ENCODE measurements around the gene RPL3.

Gene RPL3

DNA sequence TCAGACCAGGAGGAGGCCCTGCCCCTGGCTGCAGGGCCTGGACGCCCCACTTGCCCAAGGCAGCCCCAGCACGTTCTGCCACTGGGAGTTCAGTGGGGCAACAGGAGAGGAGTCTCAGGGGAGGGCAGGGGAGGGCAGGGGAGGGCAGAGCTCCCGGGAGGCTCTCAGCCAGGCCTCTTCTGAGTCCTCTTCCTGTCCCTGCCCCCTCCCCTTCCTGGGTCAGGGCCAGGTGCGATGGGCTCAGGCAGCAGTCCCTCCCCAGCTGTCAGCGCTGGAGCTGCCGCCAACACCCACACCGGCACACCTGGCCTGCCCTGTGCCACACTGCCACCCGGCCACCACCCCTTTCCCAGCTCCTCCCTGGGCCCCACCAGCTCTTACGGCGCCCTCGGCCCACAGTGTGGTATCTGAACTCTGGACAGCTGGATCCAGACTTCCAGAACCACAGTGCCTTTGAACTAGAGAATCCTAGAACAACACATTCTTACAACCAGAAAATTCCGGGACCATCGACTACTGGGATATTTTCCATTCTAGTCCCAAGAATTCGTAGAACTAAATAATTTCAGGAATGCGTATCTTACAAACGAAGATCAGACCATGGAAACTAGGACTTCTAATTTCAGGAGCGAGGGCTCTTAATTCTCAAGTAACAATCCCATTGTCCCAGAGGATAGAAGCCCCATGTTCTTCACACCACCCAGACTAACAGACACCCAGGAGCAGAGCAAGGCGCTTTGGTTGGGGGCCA, 21.8 kb downstream of the RPL3 start:
- Histone ChIP-seq H3K4me3 (ENCODE audit: low read length) (no peak overlapping the region), H3K4me1 (ENCODE audit: insufficient read depth, low read length) (peaks cover 14% of the 10 kb centered on the region), H3K9me3 (ENCODE audit: low read length) (peaks cover 5% of the 10 kb centered on the region), H2AFZ (ENCODE audit: low read depth, low read length) (no peak overlapping the region), H3K27me3 (ENCODE audit: insufficient read depth, low read length) (peaks cover 2% of the 10 kb centered on the region), H3K36me3 (ENCODE audit: insufficient read depth, low read length) (no peaks in the 10 kb centered on the region)

DNA sequence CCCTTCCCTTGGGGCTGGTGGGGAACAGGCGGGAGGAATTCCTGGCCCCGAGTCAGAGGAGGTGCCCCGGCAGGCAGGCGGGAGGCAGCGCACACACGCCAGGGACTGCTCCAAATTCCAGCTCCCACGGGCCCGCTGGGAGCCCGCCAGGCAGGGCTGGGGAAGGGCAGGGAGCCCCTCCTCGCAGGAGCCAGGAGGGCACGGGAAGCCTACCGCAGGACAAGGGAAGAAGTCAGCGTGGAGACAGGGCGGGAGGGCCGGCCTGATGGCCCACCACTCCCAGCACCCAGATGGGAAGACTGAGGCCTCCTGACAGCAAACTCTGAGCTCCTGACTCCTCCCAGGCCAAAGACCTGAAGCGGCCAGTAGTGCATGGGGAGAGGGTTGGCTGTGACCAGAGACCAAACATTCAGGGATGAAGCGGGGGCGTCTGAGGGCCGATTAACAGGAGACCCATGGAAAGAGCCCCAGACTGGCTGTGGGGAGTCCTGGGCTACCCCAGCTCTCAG, 22.4 kb downstream of the RPL3 start:
- Histone ChIP-seq H2AFZ (ENCODE audit: low read depth, low read length) (no peak overlapping the region), H3K36me3 (ENCODE audit: insufficient read depth, low read length) (no peaks in the 10 kb centered on the region), H3K4me3 (ENCODE audit: low read length) (no peak overlapping the region), H3K4me1 (ENCODE audit: insufficient read depth, low read length) (peaks cover 20% of the 10 kb centered on the region), H3K27me3 (ENCODE audit: insufficient read depth, low read length) (peaks cover 2% of the 10 kb centered on the region), H3K9me3 (ENCODE audit: low read length) (no peaks in the 10 kb centered on the region)

DNA sequence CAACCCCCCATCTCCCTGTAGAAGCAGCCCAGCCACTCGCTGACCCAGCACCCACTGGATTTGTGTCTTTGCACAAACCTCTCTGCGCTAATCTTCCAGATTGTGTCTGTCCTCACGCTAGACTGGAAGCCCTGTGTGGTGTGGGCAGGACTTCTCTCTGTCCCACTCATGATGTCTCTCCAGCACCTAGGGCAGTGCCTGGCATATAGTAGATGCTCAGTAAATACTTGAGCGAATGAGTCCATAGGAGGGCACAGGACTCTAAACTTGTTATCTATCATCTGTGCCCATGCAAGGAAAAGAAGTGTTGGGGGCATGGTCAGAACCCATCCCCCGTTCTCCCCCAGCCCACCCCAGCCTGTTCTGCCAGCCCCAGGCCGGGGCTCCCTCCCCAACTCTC, 22.9 kb downstream of the RPL3 start:
- Histone ChIP-seq H3K4me3 (ENCODE audit: low read length) (no peak overlapping the region), H2AFZ (ENCODE audit: low read depth, low read length) (no peak overlapping the region), H3K4me1 (ENCODE audit: insufficient read depth, low read length) (peaks cover 20% of the 10 kb centered on the region), H3K9me3 (ENCODE audit: low read length) (no peaks in the 10 kb centered on the region), H3K27me3 (ENCODE audit: insufficient read depth, low read length) (peaks cover 2% of the 10 kb centered on the region), H3K36me3 (ENCODE audit: insufficient read depth, low read length) (no peaks in the 10 kb centered on the region)

DNA sequence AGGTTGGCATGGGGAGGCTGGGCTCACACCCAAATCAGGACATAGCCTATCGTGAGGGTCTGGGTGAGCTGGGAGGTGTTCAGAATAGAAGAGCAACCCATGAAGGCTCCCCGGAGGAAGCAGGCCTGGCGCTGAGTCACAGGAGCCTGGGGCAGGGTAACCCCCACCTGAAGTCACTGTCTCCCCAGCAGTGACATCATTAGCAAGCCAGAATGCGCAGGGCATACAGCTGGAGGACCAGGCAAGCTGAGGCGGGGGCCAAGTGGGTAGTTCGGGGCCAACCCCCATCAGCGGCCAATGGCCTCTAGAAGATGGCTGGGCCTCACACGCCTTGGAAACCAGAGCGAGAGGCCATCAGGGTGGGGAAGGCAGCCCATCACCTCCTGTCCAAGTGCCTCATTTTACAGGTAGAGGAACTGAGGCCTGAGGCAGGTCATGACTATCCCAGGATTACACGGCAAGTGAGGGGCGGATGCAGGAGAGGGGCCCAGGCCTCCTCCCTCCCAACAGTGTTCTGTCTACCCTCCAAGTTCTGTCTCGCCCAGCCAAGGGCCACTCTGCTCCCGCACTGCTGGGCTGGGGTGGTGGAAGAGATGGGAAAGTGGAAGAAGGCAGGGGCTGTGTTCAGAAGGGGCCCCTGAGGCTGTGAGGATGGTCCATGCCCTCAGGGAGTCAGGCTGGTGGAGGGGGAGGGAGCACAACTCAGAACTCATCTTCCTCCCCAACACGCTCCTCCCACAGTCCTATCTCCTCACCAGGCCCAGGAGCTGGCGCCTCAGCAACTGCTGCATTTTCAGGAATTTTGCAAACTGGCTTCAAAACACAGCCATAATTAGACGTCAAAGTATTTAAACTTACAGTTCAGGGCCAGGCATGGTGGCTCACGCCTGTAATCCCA, 24.6 kb downstream of the RPL3 start:
- H2AFZ ChIP-seq (ENCODE audit: low read depth, low read length), result no peak overlapping the region
- H3K9me3 ChIP-seq (ENCODE audit: low read length), result no peaks in the 10 kb centered on the region
- peaks cover 2% of the 10 kb centered on the region for H3K27me3 ChIP-seq (ENCODE audit: insufficient read depth, low read length)
- peaks cover 17% of the 10 kb centered on the region for H3K4me1 ChIP-seq (ENCODE audit: insufficient read depth, low read length)
- no peaks in the 10 kb centered on the region for H3K36me3 ChIP-seq (ENCODE audit: insufficient read depth, low read length)
- H3K4me3 ChIP-seq (ENCODE audit: low read length), result no peak overlapping the region

DNA sequence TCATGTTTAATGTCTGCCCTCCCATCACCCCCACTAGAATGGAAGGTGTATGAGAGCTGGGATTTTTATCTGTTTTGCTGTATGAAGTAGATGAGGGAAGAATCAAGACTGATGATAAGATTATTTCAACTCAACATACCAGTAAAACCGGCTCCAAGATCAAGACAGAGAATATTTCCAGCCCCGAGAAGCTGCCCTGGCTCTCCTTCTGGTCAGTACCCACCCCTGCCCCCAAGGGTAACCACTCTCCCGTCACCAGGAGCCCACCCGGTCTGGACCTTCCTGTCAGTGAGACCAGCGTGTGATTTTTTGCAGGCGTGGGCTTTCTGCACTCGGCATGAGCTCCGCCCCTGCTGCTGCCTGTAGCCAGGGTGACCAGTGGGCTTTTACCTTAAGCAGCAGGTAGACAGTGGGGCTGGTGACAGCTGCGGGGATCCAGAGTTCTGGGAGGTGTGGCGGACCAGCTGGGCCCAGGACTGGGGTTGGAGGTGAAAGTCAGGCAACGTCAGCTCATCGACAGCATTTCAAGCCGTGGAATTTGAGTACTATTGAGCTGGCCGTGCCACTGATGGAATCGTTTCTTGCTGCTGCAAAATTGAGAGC, 25.6 kb downstream of the RPL3 start:
- no peak overlapping the region for H3K4me3 ChIP-seq (ENCODE audit: low read length)
- peaks cover 3% of the 10 kb centered on the region for H3K27me3 ChIP-seq (ENCODE audit: insufficient read depth, low read length)
- H3K4me1 ChIP-seq (ENCODE audit: insufficient read depth, low read length), result peaks cover 17% of the 10 kb centered on the region
- H3K36me3 ChIP-seq (ENCODE audit: insufficient read depth, low read length), result no peaks in the 10 kb centered on the region
- no peak overlapping the region for H2AFZ ChIP-seq (ENCODE audit: low read depth, low read length)
- no peaks in the 10 kb centered on the region for H3K9me3 ChIP-seq (ENCODE audit: low read length)

DNA sequence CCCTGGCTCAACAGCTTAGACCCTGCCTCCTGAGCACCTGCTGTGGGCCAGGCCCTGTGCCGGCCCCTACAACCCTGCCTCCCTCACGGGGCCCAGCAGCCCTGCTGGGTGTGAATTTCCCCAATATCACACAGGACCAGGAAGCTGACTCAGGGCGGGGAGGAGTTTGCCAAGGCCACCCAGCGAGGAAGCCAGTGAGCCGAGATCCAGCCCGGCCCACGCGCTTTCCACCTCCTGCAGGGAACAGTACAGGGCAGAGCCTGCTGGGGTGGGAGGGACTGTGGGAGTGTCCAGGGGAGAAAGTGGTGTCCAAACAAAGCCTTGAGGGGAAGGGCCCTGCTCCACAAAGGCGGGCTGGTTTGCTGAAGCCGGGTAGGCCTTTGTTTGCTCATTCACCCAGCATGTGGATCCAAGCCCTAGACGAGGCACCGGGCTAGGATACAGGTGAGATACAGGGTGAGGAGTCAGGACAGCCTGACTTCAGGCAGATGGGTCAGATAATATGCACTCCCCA, 26.8 kb downstream of the RPL3 start:
- H3K4me1 ChIP-seq (ENCODE audit: insufficient read depth, low read length), result peaks cover 14% of the 10 kb centered on the region
- H3K27me3 ChIP-seq (ENCODE audit: insufficient read depth, low read length), result peaks cover 3% of the 10 kb centered on the region
- H3K9me3 ChIP-seq (ENCODE audit: low read length), result no peaks in the 10 kb centered on the region
- no peaks in the 10 kb centered on the region for H3K36me3 ChIP-seq (ENCODE audit: insufficient read depth, low read length)
- H2AFZ ChIP-seq (ENCODE audit: low read depth, low read length), result no peak overlapping the region
- no peak overlapping the region for H3K4me3 ChIP-seq (ENCODE audit: low read length)

DNA sequence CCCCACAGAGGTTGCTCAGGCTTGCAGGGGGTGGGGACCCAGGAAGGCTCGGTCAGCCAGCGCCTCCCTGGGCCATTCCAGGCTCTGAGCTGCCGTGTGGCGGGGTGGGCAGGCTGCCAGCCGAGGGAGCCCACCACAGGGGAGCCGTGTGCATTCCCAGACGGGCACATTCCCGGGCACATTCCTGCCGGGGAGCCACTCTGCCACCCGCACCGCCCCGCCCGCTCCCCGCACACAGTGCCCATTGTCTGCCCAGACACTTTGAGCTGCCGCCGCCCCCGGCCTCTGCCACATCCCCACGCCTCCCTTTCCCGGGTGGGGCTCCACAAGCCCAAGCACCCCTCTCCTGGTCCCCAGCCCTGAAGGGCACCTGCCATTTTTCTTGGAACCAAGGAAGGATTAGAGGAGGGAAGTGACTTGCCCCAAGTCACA, 27.4 kb downstream of the RPL3 start:
- Histone ChIP-seq H3K4me3 (ENCODE audit: low read length) (no peak overlapping the region), H3K4me1 (ENCODE audit: insufficient read depth, low read length) (peaks cover 14% of the 10 kb centered on the region), H2AFZ (ENCODE audit: low read depth, low read length) (no peak overlapping the region), H3K27me3 (ENCODE audit: insufficient read depth, low read length) (peaks cover 5% of the 10 kb centered on the region), H3K36me3 (ENCODE audit: insufficient read depth, low read length) (no peaks in the 10 kb centered on the region), H3K9me3 (ENCODE audit: low read length) (no peaks in the 10 kb centered on the region)

DNA sequence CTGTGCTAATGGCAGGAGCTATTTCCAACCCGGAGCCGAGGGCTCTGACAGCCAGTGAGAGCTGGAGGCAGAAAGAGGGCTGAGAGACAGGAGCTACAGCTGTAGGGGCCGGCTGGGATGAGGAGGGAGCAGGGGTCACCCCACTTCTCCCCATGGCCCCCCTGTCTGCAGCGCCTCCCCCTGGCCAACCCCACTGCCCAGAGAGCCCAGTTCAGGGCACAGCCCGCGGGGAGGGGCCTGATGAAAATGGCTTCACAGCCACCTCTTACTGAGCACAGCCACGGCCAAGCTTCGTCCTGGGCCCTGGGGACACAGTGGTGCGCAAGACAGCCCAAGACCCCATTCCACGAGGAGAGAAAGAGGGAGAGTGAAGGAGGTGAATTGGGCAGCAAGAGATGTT, 27.9 kb downstream of the RPL3 start:
- peaks cover 14% of the 10 kb centered on the region for H3K4me1 ChIP-seq (ENCODE audit: insufficient read depth, low read length)
- no peak overlapping the region for H3K4me3 ChIP-seq (ENCODE audit: low read length)
- no peaks in the 10 kb centered on the region for H3K9me3 ChIP-seq (ENCODE audit: low read length)
- peaks cover 5% of the 10 kb centered on the region for H3K27me3 ChIP-seq (ENCODE audit: insufficient read depth, low read length)
- no peaks in the 10 kb centered on the region for H3K36me3 ChIP-seq (ENCODE audit: insufficient read depth, low read length)
- H2AFZ ChIP-seq (ENCODE audit: low read depth, low read length), result no peak overlapping the region

DNA sequence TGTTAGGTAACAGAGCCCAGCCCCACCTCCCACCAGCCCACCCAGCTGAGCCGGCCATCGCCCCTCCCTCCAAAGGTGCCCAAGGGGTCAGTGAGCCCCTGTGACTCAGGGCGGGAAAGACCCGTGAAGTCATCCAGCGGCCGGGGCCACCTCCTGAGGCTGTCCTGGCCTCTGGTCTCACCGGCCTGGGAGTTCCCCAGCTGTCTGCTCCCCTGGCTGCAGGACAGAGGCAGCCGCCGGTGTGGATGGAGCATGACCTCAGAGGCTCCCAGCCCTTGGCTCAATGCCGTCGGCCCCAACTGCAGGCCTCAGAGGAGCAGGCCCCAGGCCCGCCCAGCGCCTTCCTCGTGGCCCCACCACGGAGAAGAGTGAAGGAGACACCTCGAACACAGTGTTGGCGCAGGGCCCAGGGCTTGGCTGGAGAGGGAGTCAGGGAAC, 28.7 kb downstream of the RPL3 start:
- Histone ChIP-seq H3K4me3 (ENCODE audit: low read length) (no peak overlapping the region), H3K4me1 (ENCODE audit: insufficient read depth, low read length) (peaks cover 14% of the 10 kb centered on the region), H3K36me3 (ENCODE audit: insufficient read depth, low read length) (no peaks in the 10 kb centered on the region), H3K27me3 (ENCODE audit: insufficient read depth, low read length) (peaks cover 5% of the 10 kb centered on the region), H2AFZ (ENCODE audit: low read depth, low read length) (no peak overlapping the region), H3K9me3 (ENCODE audit: low read length) (no peaks in the 10 kb centered on the region)

DNA sequence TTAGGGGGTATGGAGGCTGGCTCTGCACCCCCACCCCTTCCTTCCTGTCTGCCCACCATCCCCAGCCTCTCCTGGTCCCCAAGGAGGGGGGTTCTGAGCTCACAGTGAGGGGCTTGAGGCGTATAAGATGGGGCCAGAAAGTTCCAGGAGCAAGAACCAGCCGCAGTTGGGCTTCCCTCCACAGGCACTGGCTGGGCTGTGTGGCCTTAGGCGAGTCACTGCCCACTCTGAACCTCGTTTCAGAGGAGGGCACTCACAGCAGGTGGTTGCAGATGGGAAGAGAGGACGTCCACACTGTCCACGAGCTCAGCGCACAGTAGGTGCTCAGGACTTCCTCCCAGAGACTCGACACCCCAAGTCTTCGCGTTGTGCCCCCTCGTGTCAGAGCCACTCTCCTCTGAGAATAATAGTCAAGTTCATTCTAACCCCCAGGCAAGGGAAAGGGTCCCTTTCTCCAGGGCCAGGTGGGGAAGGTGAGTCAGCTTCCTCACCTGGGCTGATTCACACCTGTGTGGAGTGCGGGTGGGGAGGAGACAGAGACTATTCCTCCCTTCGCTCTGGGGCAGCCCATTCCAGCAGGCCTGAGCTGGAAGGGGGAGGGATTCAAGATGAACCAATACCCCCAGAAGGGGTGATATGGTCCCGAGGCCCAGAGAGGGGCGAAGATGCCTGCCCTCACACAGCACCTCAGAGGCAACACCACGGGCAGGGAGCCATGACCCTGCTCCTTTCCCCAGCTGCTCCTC, 29.3 kb downstream of the RPL3 start:
- H3K9me3 ChIP-seq (ENCODE audit: low read length), result no peaks in the 10 kb centered on the region
- H3K4me3 ChIP-seq (ENCODE audit: low read length), result no peak overlapping the region
- no peaks in the 10 kb centered on the region for H3K36me3 ChIP-seq (ENCODE audit: insufficient read depth, low read length)
- H3K27me3 ChIP-seq (ENCODE audit: insufficient read depth, low read length), result peaks cover 5% of the 10 kb centered on the region
- no peak overlapping the region for H2AFZ ChIP-seq (ENCODE audit: low read depth, low read length)
- peaks cover 14% of the 10 kb centered on the region for H3K4me1 ChIP-seq (ENCODE audit: insufficient read depth, low read length)

DNA sequence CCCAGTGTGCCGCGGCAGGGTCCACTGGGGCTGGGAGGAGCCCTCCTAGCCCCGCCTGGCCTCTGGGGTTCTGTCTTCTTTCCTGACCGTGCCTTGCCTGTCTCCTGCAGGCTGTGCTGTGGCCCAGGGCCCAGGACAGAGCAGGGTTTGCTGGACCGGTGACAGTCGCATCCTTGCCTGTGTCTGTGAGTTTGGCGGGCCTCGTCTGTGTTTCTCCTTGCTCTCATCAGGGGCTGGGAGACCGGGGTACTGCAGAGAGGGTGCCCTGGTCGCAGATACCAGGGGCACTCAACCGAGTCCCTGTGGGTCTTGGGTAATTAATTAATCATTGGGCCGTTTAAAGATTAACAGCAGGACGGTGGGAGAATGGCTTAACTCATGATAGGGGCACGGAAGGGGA, 29.9 kb downstream of the RPL3 start:
- Histone ChIP-seq H3K36me3 (ENCODE audit: insufficient read depth, low read length) (no peaks in the 10 kb centered on the region), H3K4me1 (ENCODE audit: insufficient read depth, low read length) (peaks cover 14% of the 10 kb centered on the region), H3K27me3 (ENCODE audit: insufficient read depth, low read length) (peaks cover 5% of the 10 kb centered on the region), H3K4me3 (ENCODE audit: low read length) (no peak overlapping the region), H2AFZ (ENCODE audit: low read depth, low read length) (no peak overlapping the region), H3K9me3 (ENCODE audit: low read length) (no peaks in the 10 kb centered on the region)

DNA sequence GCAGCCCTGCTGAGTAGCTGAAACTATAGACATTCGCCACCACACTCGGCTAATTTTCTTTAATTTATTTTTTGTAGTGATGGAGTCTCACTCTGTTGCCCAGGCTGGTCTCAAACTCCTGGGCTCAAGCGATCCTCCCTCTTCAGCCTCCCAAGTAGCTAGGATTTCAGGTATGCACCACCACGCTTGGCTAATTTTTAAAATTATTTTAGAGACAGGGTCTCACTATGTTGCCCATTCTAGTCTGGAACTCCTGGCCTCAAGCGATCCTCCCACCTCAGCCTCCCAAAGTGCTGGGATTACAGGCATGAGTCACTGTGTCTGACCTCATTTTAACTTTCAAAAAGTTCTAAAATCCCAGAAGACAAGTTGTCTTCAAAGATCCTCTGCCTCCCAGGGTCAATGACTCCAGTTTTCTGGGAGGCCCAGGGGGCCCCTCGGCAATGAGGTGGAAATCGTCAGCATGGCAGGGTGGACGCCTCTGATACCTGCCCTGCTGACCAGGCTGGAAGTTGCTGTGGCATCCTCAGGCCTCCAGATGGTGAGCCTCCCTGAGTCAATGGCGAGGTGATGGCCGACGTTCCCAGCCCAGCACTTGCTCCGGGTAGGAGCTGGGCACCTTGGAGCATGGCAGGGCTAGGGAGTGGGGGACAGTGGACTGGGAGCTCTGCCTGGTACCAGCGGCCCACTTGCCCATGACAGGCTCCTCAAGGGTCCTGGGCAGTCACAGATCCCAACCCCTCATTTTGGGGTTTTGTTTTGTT, 31.1 kb downstream of the RPL3 start:
- peaks cover 5% of the 10 kb centered on the region for H3K27me3 ChIP-seq (ENCODE audit: insufficient read depth, low read length)
- no peaks in the 10 kb centered on the region for H3K9me3 ChIP-seq (ENCODE audit: low read length)
- H3K36me3 ChIP-seq (ENCODE audit: insufficient read depth, low read length), result no peaks in the 10 kb centered on the region
- no peak overlapping the region for H2AFZ ChIP-seq (ENCODE audit: low read depth, low read length)
- H3K4me1 ChIP-seq (ENCODE audit: insufficient read depth, low read length), result peaks cover 18% of the 10 kb centered on the region
- no peak overlapping the region for H3K4me3 ChIP-seq (ENCODE audit: low read length)

Measured in neuron (in vitro differentiated cells).